ENCODE measurements around the gene TFR2.

The TFR2 gene

GRCh38 chr7:100649826-100650565 is 8.6 kb upstream of the TFR2 start:
- DNase-seq = no peak

GRCh38 chr7:100642534-100642907 is 1.2 kb upstream of the TFR2 start:
- no peak for DNase-seq

- DNase-seq = no peak
Measured at GRCh38 chr7:100641860-100642533, 645 bp upstream of the TFR2 start.

GRCh38 chr7:100640517-100641440 is 573 bp downstream of the TFR2 start:
- DNase-seq = no peak

- DNase-seq = no peak
Measured at GRCh38 chr7:100639995-100640516, 1.3 kb downstream of the TFR2 start.

- DNase-seq = peak; percentile 60
Measured at GRCh38 chr7:100632951-100633717, 8.2 kb downstream of the TFR2 start.

- DNase-seq = no peak
Measured at GRCh38 chr7:100630066-100630465, 11.3 kb downstream of the TFR2 start.

- no peak for DNase-seq
Measured at GRCh38 chr7:100629117-100629716, 12.1 kb downstream of the TFR2 start.

GRCh38 chr7:100627238-100627549 is 14.2 kb downstream of the TFR2 start:
- DNase-seq = no peak

GRCh38 chr7:100626530-100627237 is 14.7 kb downstream of the TFR2 start:
- DNase-seq = no peak

GRCh38 chr7:100626055-100626454 is 15.3 kb downstream of the TFR2 start:
- DNase-seq = no peak

- DNase-seq = no peak
Measured at GRCh38 chr7:100623951-100624824, 17.2 kb downstream of the TFR2 start.

- DNase-seq = no peak
Measured at GRCh38 chr7:100621554-100621953, 19.8 kb downstream of the TFR2 start.

GRCh38 chr7:100620804-100621203 is 20.5 kb downstream of the TFR2 start:
- no peak for DNase-seq

- no peak for DNase-seq
Measured at GRCh38 chr7:100620239-100620638, 21.1 kb downstream of the TFR2 start.

- DNase-seq = no peak
Measured at GRCh38 chr7:100614308-100614861, 27.0 kb downstream of the TFR2 start.

- peak; percentile 85 for DNase-seq
Measured at GRCh38 chr7:100613412-100614175, 27.8 kb downstream of the TFR2 start.

GRCh38 chr7:100612730-100613390 is 28.5 kb downstream of the TFR2 start:
- peak; percentile 21 for DNase-seq
